Stimulated activated naive CD8-positive, alpha-beta T cell treated with anti-CD3 and anti-CD28 coated beads, Interleukin-15, amount 100 ng/mL, for 72 hours (primary cell): Measurements from ENCODE around the gene ATRN.
A peak's percentile ranks its signal among the peaks of the same experiment; 100 is the strongest.
"Not testable (repeated sequence)": the region's sequence is repeated elsewhere in the genome, so short reads cannot be mapped to it uniquely, and the experiment has no call there.

ENCODE experiments used
- ATAC-seq: fragments of 150-1000 bp; cut with Tn5 transposase; 2 replicates; pipeline ENCODE4 v1.10.0; 2021; ENCODE audit warnings: mild to moderate bottlenecking, moderate library complexity
- DNase-seq, 2 donors: peaks; one replicate each; pipeline ENCODE4 v3.0.0; 2021 to 2022
- H3K27ac Mint-ChIP-seq, 2 donors: one replicate each; pipeline ENCODE4 v1.8.0; 2022; ENCODE audit warnings: mild to moderate bottlenecking in 2 of 2, mixed read lengths in 2 of 2, moderate library complexity in 2 of 2
- H3K27me3 Mint-ChIP-seq: one replicate; pipeline ENCODE4 v1.8.0; 2022; ENCODE audit warnings: mixed read lengths
- H3K4me1 Mint-ChIP-seq: one replicate; pipeline ENCODE4 v1.8.0; 2022; ENCODE audit warnings: mild to moderate bottlenecking, mixed read lengths
- H3K4me3 Mint-ChIP-seq, 2 donors: one replicate each; pipeline ENCODE4 v1.8.0; 2022; ENCODE audit warnings: mild to moderate bottlenecking in 2 of 2, mixed read lengths in 2 of 2, moderate library complexity in 1 of 2
- H3K9me3 Mint-ChIP-seq, 2 donors: one replicate each; pipeline ENCODE4 v1.8.0; 2022; ENCODE audit warnings: mixed read lengths in 2 of 2

ATRN gene

GRCh38 chr20:3470627-3471396 lies at the start of gene ATRN:
Gene ATRN, plus strand, starts transcription at chr20:3471018. Its CDS starts 90 bp downstream, at chr20:3471108.
- peak within 1 kb of the TSS; percentile 77 to 93 for H3K27ac Mint-ChIP-seq
- H3K4me1 Mint-ChIP-seq, result peaks cover 30% of the 10 kb centered on the region
- peak within 1 kb of the TSS; percentile 93 to 95 for H3K4me3 Mint-ChIP-seq
- no peaks in the 10 kb centered on the region for H3K9me3 Mint-ChIP-seq
- peak; percentile 94 for ATAC-seq
- peaks cover 10% of the 10 kb centered on the region for H3K27me3 Mint-ChIP-seq
- DNase-seq, result peak; percentile 93 to 95

GRCh38 chr20:3421985-3422384 lies 48.8 kb upstream of the ATRN start:
- Mint-ChIP-seq H3K27me3 (peaks cover 7% of the 10 kb centered on the region), H3K27ac (no peak overlapping the region), H3K4me1 (peaks cover 10% of the 10 kb centered on the region), H3K9me3 (no peaks in the 10 kb centered on the region), H3K4me3 (no peak overlapping the region)
- no peak for ATAC-seq
- DNase-seq, result no peak

GRCh38 chr20:3423126-3423525 lies 47.7 kb upstream of the ATRN start:
- Mint-ChIP-seq H3K9me3 (no peaks in the 10 kb centered on the region), H3K27me3 (peaks cover 7% of the 10 kb centered on the region), H3K4me1 (peaks cover 10% of the 10 kb centered on the region), H3K27ac (no peak overlapping the region), H3K4me3 (no peak overlapping the region)
- ATAC-seq, result no peak
- DNase-seq, result no peak

- H3K27ac Mint-ChIP-seq, H3K4me3 Mint-ChIP-seq, ATAC-seq, DNase-seq, H3K4me1 Mint-ChIP-seq, H3K9me3 Mint-ChIP-seq: not testable (repeated sequence)
- peaks cover 28% of the 10 kb centered on the region for H3K27me3 Mint-ChIP-seq
These were observed 44.1 kb upstream of the ATRN start for GRCh38 chr20:3426766-3427165.

- ATAC-seq, result no peak
- H3K9me3 Mint-ChIP-seq, result no peaks in the 10 kb centered on the region
- peaks cover 20% of the 10 kb centered on the region for H3K27me3 Mint-ChIP-seq
- peaks cover 5% of the 10 kb centered on the region for H3K4me1 Mint-ChIP-seq
- no peak overlapping the region for H3K4me3 Mint-ChIP-seq
- H3K27ac Mint-ChIP-seq, result no peak overlapping the region
- DNase-seq, result no peak
These were observed 40.3 kb upstream of the ATRN start for GRCh38 chr20:3430376-3431069.

- H3K27me3 Mint-ChIP-seq, result peaks cover 20% of the 10 kb centered on the region
- ATAC-seq, result no peak
- H3K4me3 Mint-ChIP-seq, result no peak overlapping the region
- H3K9me3 Mint-ChIP-seq, result no peaks in the 10 kb centered on the region
- peaks cover 5% of the 10 kb centered on the region for H3K4me1 Mint-ChIP-seq
- H3K27ac Mint-ChIP-seq, result no peak overlapping the region
- DNase-seq, result no peak
These were observed 39.7 kb upstream of the ATRN start for GRCh38 chr20:3431109-3431508.

- no peak overlapping the region for H3K4me3 Mint-ChIP-seq
- H3K27ac Mint-ChIP-seq, result no peak overlapping the region
- peaks cover 21% of the 10 kb centered on the region for H3K27me3 Mint-ChIP-seq
- ATAC-seq, result no peak
- no peak for DNase-seq
- peaks cover 5% of the 10 kb centered on the region for H3K4me1 Mint-ChIP-seq
- no peaks in the 10 kb centered on the region for H3K9me3 Mint-ChIP-seq
These were observed 38.0 kb upstream of the ATRN start for GRCh38 chr20:3432844-3433243.

- Mint-ChIP-seq H3K27ac (no peak overlapping the region), H3K27me3 (peaks cover 30% of the 10 kb centered on the region), H3K4me1 (peaks cover 5% of the 10 kb centered on the region), H3K4me3 (no peak overlapping the region), H3K9me3 (no peaks in the 10 kb centered on the region)
- no peak for DNase-seq
- no peak for ATAC-seq
These were observed 37.1 kb upstream of the ATRN start for GRCh38 chr20:3433744-3434143.

GRCh38 chr20:3434232-3434631 lies 36.6 kb upstream of the ATRN start:
- H3K4me1 Mint-ChIP-seq, result peaks cover 5% of the 10 kb centered on the region
- H3K27me3 Mint-ChIP-seq, result peaks cover 32% of the 10 kb centered on the region
- no peak overlapping the region for H3K27ac Mint-ChIP-seq
- no peak for ATAC-seq
- H3K4me3 Mint-ChIP-seq, result no peak overlapping the region
- no peaks in the 10 kb centered on the region for H3K9me3 Mint-ChIP-seq
- no peak for DNase-seq

GRCh38 chr20:3436864-3437574 lies 33.8 kb upstream of the ATRN start:
- Mint-ChIP-seq H3K9me3 (no peaks in the 10 kb centered on the region), H3K4me3 (no peak overlapping the region), H3K27me3 (peaks cover 15% of the 10 kb centered on the region), H3K27ac (no peak overlapping the region), H3K4me1 (no peaks in the 10 kb centered on the region)
- no peak for DNase-seq
- ATAC-seq, result no peak

GRCh38 chr20:3446779-3447178 lies 24.0 kb upstream of the ATRN start:
- Mint-ChIP-seq H3K4me3 (no peak overlapping the region), H3K27me3 (peaks cover 17% of the 10 kb centered on the region), H3K9me3 (no peaks in the 10 kb centered on the region), H3K27ac (no peak overlapping the region), H3K4me1 (no peaks in the 10 kb centered on the region)
- DNase-seq (no peak), ATAC-seq (no peak)

GRCh38 chr20:3447321-3447720 lies 23.5 kb upstream of the ATRN start:
- H3K27me3 Mint-ChIP-seq, result peaks cover 17% of the 10 kb centered on the region
- no peak for DNase-seq
- no peak for ATAC-seq
- H3K27ac Mint-ChIP-seq, result no peak overlapping the region
- no peaks in the 10 kb centered on the region for H3K9me3 Mint-ChIP-seq
- H3K4me3 Mint-ChIP-seq, result no peak overlapping the region
- H3K4me1 Mint-ChIP-seq, result no peaks in the 10 kb centered on the region

GRCh38 chr20:3449319-3449718 lies 21.5 kb upstream of the ATRN start:
- no peak overlapping the region for H3K4me3 Mint-ChIP-seq
- ATAC-seq, result no peak
- DNase-seq, result no peak
- no peak overlapping the region for H3K27ac Mint-ChIP-seq
- peaks cover 17% of the 10 kb centered on the region for H3K27me3 Mint-ChIP-seq
- H3K9me3 Mint-ChIP-seq, result no peaks in the 10 kb centered on the region
- no peaks in the 10 kb centered on the region for H3K4me1 Mint-ChIP-seq

GRCh38 chr20:3452136-3452535 lies 18.7 kb upstream of the ATRN start:
- Mint-ChIP-seq H3K27me3 (peaks cover 7% of the 10 kb centered on the region), H3K4me3 (no peak overlapping the region), H3K9me3 (no peaks in the 10 kb centered on the region), H3K27ac (peak overlapping the region in 1 of 2 donors; percentile 44), H3K4me1 (no peaks in the 10 kb centered on the region)
- ATAC-seq, result no peak
- DNase-seq, result no peak

- Mint-ChIP-seq H3K4me1 (no peaks in the 10 kb centered on the region), H3K4me3 (no peak overlapping the region), H3K27me3 (peaks cover 7% of the 10 kb centered on the region), H3K27ac (no peak overlapping the region), H3K9me3 (no peaks in the 10 kb centered on the region)
- no peak for DNase-seq
- ATAC-seq, result no peak
These were observed 18.1 kb upstream of the ATRN start for GRCh38 chr20:3452690-3453089.

- Mint-ChIP-seq H3K27me3 (peaks cover 7% of the 10 kb centered on the region), H3K4me3 (no peak overlapping the region), H3K4me1 (no peaks in the 10 kb centered on the region), H3K9me3 (no peaks in the 10 kb centered on the region), H3K27ac (no peak overlapping the region)
- DNase-seq, result no peak
- ATAC-seq, result no peak
These were observed 16.0 kb upstream of the ATRN start for GRCh38 chr20:3454831-3455230.
